ENCODE results near the gene CASP10.

CASP10 gene

GRCh38 chr2:201262718-201263117 lies 79.8 kb downstream of the CASP10 start:
- DNase-seq: no peak

DNA sequence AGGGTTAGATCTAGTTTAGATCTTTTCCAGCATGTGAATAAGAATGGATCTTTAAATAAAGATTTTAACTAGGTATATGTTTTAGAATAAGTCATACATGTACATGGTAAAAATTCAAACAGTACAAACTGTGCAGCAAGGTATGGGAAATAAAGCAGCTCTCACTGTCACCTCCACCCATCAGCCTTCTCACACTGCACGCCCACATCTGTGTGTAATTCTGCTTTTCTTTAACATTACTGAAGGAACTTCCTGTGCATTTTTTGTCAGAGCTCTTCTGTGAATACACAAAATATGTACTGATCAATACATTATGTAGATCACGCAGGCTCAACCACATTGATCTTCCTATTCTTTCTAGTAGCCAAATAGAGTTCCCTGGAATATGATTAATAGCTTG lies 80.8 kb downstream of the CASP10 start:
- DNase-seq: no peak

- DNase-seq: no peak
Observed at GRCh38 chr2:201264472-201265173, 81.7 kb downstream of the CASP10 start.

- DNase-seq: no peak
Observed at GRCh38 chr2:201266629-201267028, 83.7 kb downstream of the CASP10 start.

- DNase-seq: no peak
Observed at GRCh38 chr2:201267278-201268030, 84.5 kb downstream of the CASP10 start.

DNA sequence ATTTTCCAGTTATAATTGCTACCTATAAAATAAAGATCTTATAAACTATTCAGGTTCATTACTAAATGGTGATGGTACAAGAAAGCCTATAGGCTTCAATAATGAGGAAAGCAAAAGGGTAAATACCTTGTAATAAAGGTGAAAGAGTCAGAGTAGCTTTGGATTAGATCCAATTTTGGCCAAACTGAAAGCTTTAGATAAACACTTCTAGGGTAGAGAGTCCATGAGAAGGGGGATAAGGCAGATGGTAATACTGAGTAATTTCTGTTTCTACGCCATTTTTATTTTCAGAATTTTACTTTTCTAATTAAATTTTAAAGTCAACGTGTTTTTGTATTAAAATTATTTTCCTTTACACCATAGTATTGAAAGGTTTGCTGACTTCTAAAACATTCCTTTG lies 86.8 kb downstream of the CASP10 start:
- no peak for DNase-seq

- DNase-seq: no peak
Observed at GRCh38 chr2:201270293-201271001, 87.5 kb downstream of the CASP10 start.

DNA sequence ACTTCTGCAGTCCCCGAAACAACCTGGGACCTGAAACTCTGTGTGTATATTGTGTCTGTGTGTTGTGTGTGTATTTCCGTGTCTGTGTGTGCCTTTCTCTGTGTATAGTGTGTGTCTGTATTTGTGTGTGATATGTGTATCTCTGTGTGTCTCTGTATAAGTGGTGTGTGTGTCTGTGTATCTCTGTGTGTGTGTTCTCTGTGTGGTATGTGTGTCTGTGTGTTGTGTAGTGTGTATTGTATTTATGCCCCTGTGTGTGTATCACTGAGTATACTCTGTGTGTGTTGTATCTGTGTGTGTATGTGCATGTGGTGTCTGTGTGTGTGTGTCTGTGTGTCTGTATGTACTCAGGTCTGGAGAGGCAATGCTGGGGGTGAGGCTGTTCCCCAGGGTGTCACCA lies 89.0 kb downstream of the CASP10 start:
- DNase-seq: no peak

GRCh38 chr2:201273330-201273983 lies 90.5 kb downstream of the CASP10 start:
- no peak for DNase-seq

DNA sequence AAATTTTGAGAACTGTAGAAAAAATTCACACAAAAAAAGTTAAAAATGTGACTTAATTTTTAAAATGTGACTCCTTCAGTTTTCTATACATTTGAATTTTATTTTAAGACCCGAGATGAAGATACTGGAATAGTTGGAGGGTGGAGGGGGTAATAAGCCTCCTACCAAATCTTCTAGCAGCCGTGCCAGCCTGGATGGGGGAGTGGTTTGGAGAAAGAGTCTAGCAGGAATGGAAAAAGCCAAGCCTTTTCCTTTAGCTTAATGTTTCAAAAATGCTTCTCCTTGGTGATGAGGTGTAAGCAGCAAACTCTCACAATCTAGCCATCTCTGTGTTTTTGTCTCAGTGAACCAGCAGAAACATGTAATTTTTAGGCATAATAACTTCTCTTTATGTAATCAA lies 92.1 kb downstream of the CASP10 start:
- no peak for DNase-seq

DNA sequence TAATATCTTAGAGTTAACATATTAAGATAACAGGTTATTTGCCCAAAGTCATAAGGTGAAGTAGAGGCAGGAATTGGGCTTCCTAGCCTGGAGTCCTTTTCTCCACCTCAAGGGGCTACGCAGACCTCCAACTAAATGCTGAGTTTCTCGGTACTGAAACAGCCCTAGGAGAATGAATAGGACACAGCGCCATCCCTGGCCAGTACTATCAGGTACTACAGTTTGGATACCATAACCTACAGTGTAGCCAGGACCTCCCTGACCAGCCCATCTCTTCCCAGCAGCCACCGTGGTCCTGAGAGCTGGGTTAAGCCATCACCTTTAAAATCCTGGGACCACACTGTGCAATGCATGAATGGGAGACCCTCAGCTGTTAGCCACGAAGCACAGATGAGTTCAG lies 93.0 kb downstream of the CASP10 start:
- no peak for DNase-seq

DNA sequence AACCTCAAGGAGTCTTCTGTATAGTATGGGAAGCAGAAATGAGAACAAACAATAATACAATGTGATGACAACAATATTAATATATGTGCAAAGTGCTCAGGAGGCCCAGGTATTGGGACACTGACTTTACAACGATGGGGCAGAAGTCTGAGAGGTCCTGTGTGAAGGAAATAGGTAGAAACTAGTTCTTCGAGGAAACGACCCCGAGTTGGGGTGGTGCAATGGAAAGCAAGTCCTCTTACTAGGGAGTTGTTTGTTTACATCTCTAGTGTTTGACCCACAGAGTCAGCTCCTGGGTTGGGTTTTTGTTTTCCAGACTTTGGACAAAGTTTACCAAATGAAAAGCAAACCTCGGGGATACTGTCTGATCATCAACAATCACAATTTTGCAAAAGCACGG lies 93.6 kb downstream of the CASP10 start:
- DNase-seq: no peak
